GM11168 (cell line): ENCODE measurements around the gene AVP.
"Not testable (repeated sequence)": the region's sequence is repeated elsewhere in the genome, so short reads cannot be mapped to it uniquely, and the experiment has no call there.

Experiments used
- in situ Hi-C: fragments of 300-500 bp; cut with MboI; formaldehyde crosslinking; loops from one replicate; pipeline ENCODE4 v1.12.0; 2022; ENCODE audit warnings: low sequenced_read_pairs; ENCODE audit not compliant: unreplicated experiment

Gene AVP

GRCh38 chr20:3085571-3086072 is 1.1 kb upstream of the AVP start:
- in situ Hi-C loops, result no loop called here

- in situ Hi-C loops, result no loop called here
These were observed 449 bp upstream of the AVP start for GRCh38 chr20:3084986-3085360.

GRCh38 chr20:3082955-3083952 is 1.3 kb downstream of the AVP start:
- in situ Hi-C loops, result no loop called here

- in situ Hi-C loops, result no loop called here
These were observed 2.1 kb downstream of the AVP start for GRCh38 chr20:3082306-3082951.

- in situ Hi-C loops, result no loop called here
These were observed 2.9 kb downstream of the AVP start for GRCh38 chr20:3081641-3082040.

GRCh38 chr20:3080939-3081388 is 3.6 kb downstream of the AVP start:
- in situ Hi-C loops, result no loop called here

- in situ Hi-C loops, result no loop called here
These were observed 6.8 kb downstream of the AVP start for GRCh38 chr20:3077618-3078134.

- in situ Hi-C loops, result not testable (repeated sequence)
These were observed 9.2 kb downstream of the AVP start for GRCh38 chr20:3075315-3075714.

- in situ Hi-C loops, result no loop called here
These were observed 9.7 kb downstream of the AVP start for GRCh38 chr20:3074812-3075211.

GRCh38 chr20:3073251-3073643 is 11.3 kb downstream of the AVP start:
- in situ Hi-C loops, result not testable (repeated sequence)

- in situ Hi-C loops, result no loop called here
These were observed 11.8 kb downstream of the AVP start for GRCh38 chr20:3072530-3073250.

- in situ Hi-C loops, result no loop called here
These were observed 12.7 kb downstream of the AVP start, which contains the start of gene OXT for GRCh38 chr20:3071610-3072529. Gene OXT, plus strand, starts transcription at chr20:3071620. Its CDS starts 36 bp downstream, at chr20:3071656.

GRCh38 chr20:3071266-3071609 is 13.3 kb downstream of the AVP start:
- in situ Hi-C loops, result no loop called here

- in situ Hi-C loops, result no loop called here
These were observed 13.8 kb downstream of the AVP start for GRCh38 chr20:3070725-3071124.

GRCh38 chr20:3068986-3069900 is 15.3 kb downstream of the AVP start:
- in situ Hi-C loops, result no loop called here

GRCh38 chr20:3068075-3068474 is 16.4 kb downstream of the AVP start:
- in situ Hi-C loops, result no loop called here

- in situ Hi-C loops, result no loop called here
These were observed 17.1 kb downstream of the AVP start for GRCh38 chr20:3067139-3068014.
